Lower leg skin (tissue), 4 donors: ENCODE results near the gene ASCC1. TPM values are rescaled to one million over a fixed set of nuclear protein-coding genes. Genes with fewer than 3 reads are reported as not detected.
"Not testable (repeated sequence)": the region's sequence is repeated elsewhere in the genome, so short reads cannot be mapped to it uniquely, and the experiment has no call there.

Source experiments
- DNase-seq, 2 donors: peaks; one replicate each; pipeline ENCODE4 v3.0.0-alpha.2; 2019; ENCODE audit warnings: low spot score in 2 of 2
- H3K4me3 ChIP-seq: fragments of 200-600 bp; sonication (generic); 2 replicates; pipeline ENCODE4 v1.5.1; 2017; ENCODE audit warnings: mild to moderate bottlenecking, low read depth; ENCODE audit not compliant: poor library complexity, severe bottlenecking
- POLR2A ChIP-seq, 2 donors: fragments of 450-650 bp; IDR thresholded peaks; one replicate each; pipeline ENCODE4 v1.6.1; 2016 to 2017; ENCODE audit warnings: antibody characterized with exemption in 2 of 2, mild to moderate bottlenecking in 1 of 2, moderate library complexity in 1 of 2
- WGBS, 2 donors: methylation state at CpG; one replicate each; pipeline ENCODE4 v1.1.5; 2018; 5-methylcytosine and 5-hydroxymethylcytosine counted together
- intact Hi-C: fragments of 100-400 bp; cut with DNase I; formaldehyde crosslinking; loops from one replicate; pipeline ENCODE4 v1.15.0; 2023; ENCODE audit warnings: low total_unique reads
- total RNA-seq, 4 donors: library from RNA; depleted of rRNA; stranded (reverse); fragments of >200 nt; gene quantifications; one replicate each; pipeline ENCODE4 v1.1.0, GENCODE V29; 2016
- TF ChIP-seq, protein P1 (sequence below), 3 donors: fragments of 450-650 bp; IDR thresholded peaks; one replicate each; pipeline ENCODE4 v1.5.1; 2016; ENCODE audit warnings: antibody characterized with exemption in 3 of 3, mild to moderate bottlenecking in 3 of 3, moderate library complexity in 2 of 3

The ASCC1 gene
- total RNA-seq, 4 donors from 2014 or later, result 17.7 to 33.3 (median 23.1) TPM

DNA sequence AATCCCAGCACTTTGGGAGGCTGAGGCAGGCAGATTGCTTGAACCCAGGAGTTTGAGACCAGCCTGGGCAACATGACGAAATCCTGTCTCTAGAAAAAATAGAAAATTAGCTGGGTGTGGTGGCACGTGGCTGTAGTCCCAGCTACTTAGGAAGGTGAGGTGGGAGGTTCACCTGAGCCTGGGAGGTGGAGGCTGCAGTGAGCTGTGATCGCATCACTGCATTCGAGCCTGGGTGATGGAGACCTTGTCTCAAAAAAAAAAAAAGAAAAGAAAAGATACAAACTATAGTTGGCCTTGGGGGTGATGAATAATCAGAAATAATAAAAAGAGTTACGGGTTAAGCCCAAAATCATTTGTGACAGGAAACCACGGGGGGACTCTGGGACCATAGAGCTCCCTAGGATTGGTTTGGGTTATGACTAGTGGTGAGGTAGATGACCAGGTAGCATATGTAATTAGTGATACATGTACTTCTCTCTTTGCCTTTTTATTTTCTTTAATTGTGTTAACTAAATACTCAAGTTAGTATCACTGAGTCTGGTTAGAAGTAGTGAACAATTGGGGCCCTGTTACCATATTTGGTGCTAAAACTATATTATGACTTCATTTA, 10.4 kb upstream of the ASCC1 start:
- TF ChIP-seq, protein P1, sequence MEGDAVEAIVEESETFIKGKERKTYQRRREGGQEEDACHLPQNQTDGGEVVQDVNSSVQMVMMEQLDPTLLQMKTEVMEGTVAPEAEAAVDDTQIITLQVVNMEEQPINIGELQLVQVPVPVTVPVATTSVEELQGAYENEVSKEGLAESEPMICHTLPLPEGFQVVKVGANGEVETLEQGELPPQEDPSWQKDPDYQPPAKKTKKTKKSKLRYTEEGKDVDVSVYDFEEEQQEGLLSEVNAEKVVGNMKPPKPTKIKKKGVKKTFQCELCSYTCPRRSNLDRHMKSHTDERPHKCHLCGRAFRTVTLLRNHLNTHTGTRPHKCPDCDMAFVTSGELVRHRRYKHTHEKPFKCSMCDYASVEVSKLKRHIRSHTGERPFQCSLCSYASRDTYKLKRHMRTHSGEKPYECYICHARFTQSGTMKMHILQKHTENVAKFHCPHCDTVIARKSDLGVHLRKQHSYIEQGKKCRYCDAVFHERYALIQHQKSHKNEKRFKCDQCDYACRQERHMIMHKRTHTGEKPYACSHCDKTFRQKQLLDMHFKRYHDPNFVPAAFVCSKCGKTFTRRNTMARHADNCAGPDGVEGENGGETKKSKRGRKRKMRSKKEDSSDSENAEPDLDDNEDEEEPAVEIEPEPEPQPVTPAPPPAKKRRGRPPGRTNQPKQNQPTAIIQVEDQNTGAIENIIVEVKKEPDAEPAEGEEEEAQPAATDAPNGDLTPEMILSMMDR (IDR thresholded peaks at IDR 0.05), result no peak
- TF ChIP-seq POLR2A (IDR thresholded peaks at IDR 0.05), result no peak
- H3K4me3 ChIP-seq, result no peak overlapping the region
- WGBS, 2 donors, result 68 to 77% methylated on average over 6 of the region's 6 CpGs
- peak in 1 of 2 donors; percentile 31 for DNase-seq
- intact Hi-C loops, result loop anchor here (10.0 kb wide), 1 partner anchor 108 kb away; no protein-coding TSS in a partner anchor

DNA sequence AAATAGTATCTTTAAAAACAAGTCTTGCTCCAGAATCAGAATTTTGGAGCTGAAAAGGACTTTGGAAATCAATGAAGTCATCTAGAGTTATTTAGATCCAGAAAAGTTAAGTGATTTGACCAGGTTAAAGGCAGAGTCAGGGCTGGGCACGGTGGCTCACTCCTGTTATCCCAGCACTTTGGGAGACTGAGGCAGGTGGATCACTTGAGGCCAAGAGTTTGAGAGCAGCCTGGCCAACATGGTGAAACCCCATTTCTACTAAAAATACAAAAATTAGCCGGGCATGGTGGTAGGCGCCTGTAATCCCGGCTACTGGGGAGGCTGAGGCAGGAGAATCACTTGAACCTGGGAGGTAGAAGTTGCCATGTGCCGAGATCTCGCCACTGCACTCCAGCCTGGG, 8.1 kb upstream of the ASCC1 start:
- WGBS, 2 donors, result 90 to 93% methylated on average over 6 of the region's 6 CpGs
- intact Hi-C loops, result loop anchor here (5.0 to 10.0 kb wide), 2 partner anchors 111 to 177 kb away; no protein-coding TSS in a partner anchor
- not testable (repeated sequence) for DNase-seq, H3K4me3 ChIP-seq

DNA sequence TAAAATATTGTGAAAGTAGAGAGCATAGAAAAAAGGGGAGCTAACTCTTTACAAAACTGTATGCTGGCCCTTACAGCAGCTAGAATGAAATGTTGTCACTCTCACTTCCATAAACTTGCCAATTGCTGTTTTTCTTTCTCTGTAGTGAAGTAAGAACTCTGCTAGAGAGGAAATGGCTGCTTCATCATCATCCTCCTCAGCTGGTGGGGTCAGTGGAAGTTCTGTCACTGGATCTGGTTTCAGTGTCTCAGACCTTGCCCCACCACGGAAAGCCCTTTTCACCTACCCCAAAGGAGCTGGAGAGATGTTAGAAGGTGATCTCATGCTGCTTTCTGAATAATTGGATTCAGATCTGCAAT, 7.6 kb upstream of the ASCC1 start:
- WGBS, 2 donors, result 36 to 54% methylated on average over 1 of the region's 1 CpG
- H3K4me3 ChIP-seq, result no peak overlapping the region
- intact Hi-C loops, result loop anchor here (5.0 to 10.0 kb wide), 2 partner anchors 111 to 176 kb away; no protein-coding TSS in a partner anchor
- no peak for DNase-seq
- no peak for TF ChIP-seq POLR2A (IDR thresholded peaks at IDR 0.05)
- TF ChIP-seq, protein P1 (IDR thresholded peaks at IDR 0.05), result no peak

DNA sequence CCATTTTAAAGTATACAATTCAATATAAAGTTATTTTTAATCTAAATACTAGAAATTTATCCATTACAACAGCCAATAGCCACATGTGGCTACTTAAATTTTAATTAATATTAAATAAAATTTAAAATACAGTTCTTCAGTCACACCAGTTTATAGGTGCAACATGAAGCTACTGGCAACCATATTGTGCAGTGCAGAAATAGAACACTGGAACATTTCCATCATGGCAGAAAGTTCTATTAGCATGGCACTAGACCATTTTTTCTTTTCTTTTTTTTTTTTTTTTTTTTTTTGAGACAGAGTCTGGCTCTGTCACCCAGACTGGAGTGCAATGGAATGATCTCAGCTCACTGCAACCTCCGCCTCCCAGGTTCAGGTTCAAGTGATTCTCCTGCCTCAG, 5.2 kb upstream of the ASCC1 start:
- TF ChIP-seq, protein P1 (IDR thresholded peaks at IDR 0.05), result no peak
- no peak for TF ChIP-seq POLR2A (IDR thresholded peaks at IDR 0.05)

DNA sequence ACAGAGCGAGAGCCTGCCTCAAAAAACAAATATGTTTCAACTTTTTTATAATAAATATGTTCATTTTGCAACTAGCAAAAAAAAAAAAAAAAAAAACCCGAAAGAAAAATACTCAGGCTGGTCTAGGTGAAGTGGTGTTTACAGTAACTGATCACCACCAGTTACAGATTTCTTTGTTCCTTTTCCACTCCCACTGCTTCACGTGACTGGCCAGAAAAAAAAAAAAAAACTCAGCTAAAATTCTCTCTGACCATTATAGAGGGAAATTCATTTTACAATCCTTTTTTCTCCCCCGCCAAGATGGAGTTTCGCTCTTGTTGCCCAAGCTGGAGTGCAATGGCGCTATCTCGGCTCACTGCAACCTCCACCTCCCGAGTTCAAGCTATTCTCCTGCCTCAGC, 4.6 kb upstream of the ASCC1 start:
- H3K4me3 ChIP-seq, result no peak overlapping the region
- TF ChIP-seq POLR2A (IDR thresholded peaks at IDR 0.05), result no peak
- TF ChIP-seq, protein P1 (IDR thresholded peaks at IDR 0.05), result no peak
- DNase-seq, result no peak
- intact Hi-C loops, result loop anchor here (5.0 to 10.0 kb wide), 2 partner anchors 114 to 173 kb away; no protein-coding TSS in a partner anchor
- 88 to 90% methylated on average over 8 of the region's 8 CpGs for WGBS, 2 donors

More for the DNA sequence above, 5.2 kb upstream of the ASCC1 start:
- 30 to 73% methylated on average over 1 of the region's 1 CpG for WGBS, 2 donors
- no peak for DNase-seq
- no peak overlapping the region for H3K4me3 ChIP-seq
- intact Hi-C loops, result loop anchor here (5.0 to 10.0 kb wide), 2 partner anchors 114 to 174 kb away; no protein-coding TSS in a partner anchor

DNA sequence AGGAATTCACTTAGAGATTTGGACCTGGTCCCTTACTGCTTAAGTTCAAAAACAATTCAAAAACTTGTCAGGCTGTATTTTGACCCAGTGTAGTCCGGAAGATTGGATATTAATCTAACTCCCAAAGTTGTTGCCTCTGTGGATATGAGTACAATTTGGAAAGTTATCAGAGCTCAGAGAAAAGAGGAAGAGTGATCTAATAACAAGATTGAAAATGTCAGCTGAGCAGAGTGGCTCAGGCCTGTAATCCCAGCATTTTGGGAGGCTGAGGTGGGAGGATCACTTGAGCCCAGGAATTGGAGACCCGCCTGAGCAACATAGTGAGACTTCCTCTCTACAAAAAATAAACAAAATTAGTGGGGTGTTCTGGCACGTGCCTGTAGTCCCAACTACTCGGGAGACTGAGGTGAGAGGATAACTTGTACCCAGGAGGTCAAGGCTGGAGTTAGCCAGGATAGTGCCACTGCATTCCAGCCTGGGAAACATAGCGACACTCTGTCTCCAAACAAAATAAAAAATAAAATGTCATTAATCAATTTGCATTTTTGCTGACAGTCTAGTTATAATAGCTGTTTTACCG, 3.2 kb upstream of the ASCC1 start:
- intact Hi-C loops, result no loop called here
- H3K4me3 ChIP-seq, result no peak overlapping the region
- peak in 1 of 2 donors; percentile 70 for DNase-seq
- TF ChIP-seq, protein P1 (IDR thresholded peaks at IDR 0.05), result no peak
- TF ChIP-seq POLR2A (IDR thresholded peaks at IDR 0.05), result no peak
- 64 to 74% methylated on average over 6 of the region's 6 CpGs for WGBS, 2 donors
